Stimulated activated CD4-positive, alpha-beta T cell treated with anti-CD3 and anti-CD28 coated beads, Interleukin-12 subunit alpha, Interleukin-12 subunit beta, amount 100 ng/mL, for 4 hours (primary cell): ENCODE data around the gene SKP1.

Experiments used
- DNase-seq: peaks from one replicate; pipeline ENCODE4 v3.0.0-alpha.2; 2020

SKP1 gene

GRCh38 chr5:134128648-134128995 lies 48.1 kb downstream of the SKP1 start:
- no peak for DNase-seq

- no peak for DNase-seq
Measured at GRCh38 chr5:134127988-134128647, 48.6 kb downstream of the SKP1 start.

GRCh38 chr5:134127376-134127861 lies 49.3 kb downstream of the SKP1 start:
- DNase-seq, result no peak

GRCh38 chr5:134125039-134126015 lies 51.4 kb downstream of the SKP1 start:
- no peak for DNase-seq

GRCh38 chr5:134124289-134125038 lies 52.3 kb downstream of the SKP1 start:
- no peak for DNase-seq

- no peak for DNase-seq
Measured at GRCh38 chr5:134123360-134123759, 53.4 kb downstream of the SKP1 start.

- DNase-seq, result no peak
Measured at GRCh38 chr5:134122530-134122929, 54.2 kb downstream of the SKP1 start.

GRCh38 chr5:134120386-134121138 lies 56.2 kb downstream of the SKP1 start:
- no peak for DNase-seq

GRCh38 chr5:134119720-134120119 lies 57.0 kb downstream of the SKP1 start:
- no peak for DNase-seq

- DNase-seq, result no peak
Measured at GRCh38 chr5:134118212-134118835, 58.4 kb downstream of the SKP1 start.

GRCh38 chr5:134116789-134117761 lies 59.7 kb downstream of the SKP1 start:
- DNase-seq, result no peak

- no peak for DNase-seq
Measured at GRCh38 chr5:134116286-134116685, 60.5 kb downstream of the SKP1 start.

GRCh38 chr5:134115806-134116175 lies 61.0 kb downstream of the SKP1 start:
- DNase-seq, result no peak

- peak; percentile 70 for DNase-seq
Measured at GRCh38 chr5:134114886-134115805, 61.6 kb downstream of the SKP1 start.

GRCh38 chr5:134113902-134114875 lies 62.6 kb downstream of the SKP1 start, which contains the start of gene TCF7:
TCF7 (plus strand) TSS chr5:134114681; CDS start chr5:134114907, 226 bp downstream.
- DNase-seq, result peak; percentile 73

- DNase-seq, result no peak
Measured at GRCh38 chr5:134113363-134113889, 63.3 kb downstream of the SKP1 start.

GRCh38 chr5:134112726-134113362 lies 63.9 kb downstream of the SKP1 start:
- DNase-seq, result no peak
